Ovary (tissue), 10 donors: ENCODE measurements around the gene FUT2. TPM values are rescaled to one million over a fixed set of nuclear protein-coding genes. Genes with fewer than 3 reads are reported as not detected.

Experiments used
- DNase-seq, 5 donors: peaks; one replicate each; pipeline ENCODE4 v3.0.0-alpha.2; 2019 to 2020
- H3K27ac ChIP-seq, 2 donors: fragments of 200-600 bp; one replicate each; pipeline versions ENCODE4 v1.5.1 to v1.8.0; 2019 to 2022
- H3K27me3 ChIP-seq: fragments of 200-600 bp; one replicate; pipeline ENCODE4 v1.8.0; 2022
- H3K36me3 ChIP-seq: fragments of 200-600 bp; sonication (generic); one replicate; pipeline ENCODE4 v1.5.1; 2019
- H3K4me1 ChIP-seq: one replicate; pipeline ENCODE4 v1.8.1; 2013; ENCODE audit warnings: mild to moderate bottlenecking, moderate library complexity; ENCODE audit not compliant: insufficient read depth
- H3K4me3 ChIP-seq: fragments of 200-600 bp; sonication (generic); one replicate; pipeline ENCODE4 v1.5.1; 2017
- H3K9me3 ChIP-seq, 2 donors: fragments of 200-600 bp in 1 of 2; sonication (generic) in 1 of 2; one replicate each; pipeline versions ENCODE4 v1.5.1 to v1.8.1; 2013 to 2019; ENCODE audit warnings: mild to moderate bottlenecking in 1 of 2, moderate library complexity in 1 of 2
- CTCF ChIP-seq, 3 donors: fragments of 450-650 bp in 2 of 3; fragments of 200-600 bp in 1 of 3; IDR thresholded peaks; one replicate each; pipeline versions ENCODE4 v1.5.1 to v1.8.0; 2016 to 2022; ENCODE audit warnings: antibody characterized with exemption in 3 of 3, mild to moderate bottlenecking in 1 of 3
- EP300 ChIP-seq: sonication (generic); formaldehyde crosslinking; IDR thresholded peaks from one replicate; pipeline ENCODE4 v1.6.1; 2017; ENCODE audit warnings: antibody characterized with exemption
- POLR2A ChIP-seq: fragments of 450-650 bp; IDR thresholded peaks from one replicate; pipeline ENCODE4 v1.6.1; 2017; ENCODE audit warnings: antibody characterized with exemption, mild to moderate bottlenecking, moderate library complexity
- WGBS, 3 donors: extraction: QIAGEN DNeasy Blood & Tissue Kit in 1 of 3; methylation state at CpG; one replicate each; pipeline versions ENCODE4 v1.1.5 to v1.1.7; 2013 to 2017; 5-methylcytosine and 5-hydroxymethylcytosine counted together
- intact Hi-C, 4 donors: fragments of 100-400 bp; cut with DNase I; formaldehyde crosslinking; loops; one replicate each; pipeline versions ENCODE4 v1.11.0 to v1.15.1; 2022 to 2023
- long read RNA-seq, 3 donors: library from polyadenylated mRNA in 2 of 3; unstranded in 2 of 3; transcript quantifications; one replicate each; pipeline ENCODE4 v2.0.0 and lab custom pipeline, GENCODE V29; 2021 to 2026
- polyA plus RNA-seq, 2 donors: library from polyadenylated mRNA; stranded (reverse); fragments of 200-250 nt in 1 of 2; fragments of 350-450 nt in 1 of 2; fragmentation: Illumina TruSeq in 1 of 2; extraction: RNeasy Lipid Tissue Mini Kit (QIAGEN cat#74804) in 1 of 2; gene quantifications; one replicate each; pipeline ENCODE4 v1.2.3, GENCODE V29; 2013 to 2014
- total RNA-seq, 7 donors: library from RNA; depleted of rRNA in 2 of 7; stranded (reverse); fragments of >200 nt in 2 of 7; fragmentation: NEBNext Ultra II Directional in 3 of 7; extraction: Animal tissue kit (Norgen Biotek cat#: 25700) in 3 of 7; gene quantifications; one replicate each; pipeline versions ENCODE4 v1.1.0 to v1.2.4, GENCODE V29; 2016 to 2023
- donor health status: DM: no; HTN: no; CAD: no; lungs with moderate emphysema.
- donor health status: DM: no; HTN: no; CAD: no.
- donor health status: Bipolar disorder and iron deficiency.
- donor health status: DM: yes; HTN: yes; CAD: no.
- donor health status: DM: no; HTN: no; CAD: no.
- donor health status: DM: yes; HTN: yes; CAD: no.

Gene FUT2
- total RNA-seq: 1 to 10 TPM in 5 of 7 donors, not detected in 2; 1.0 to 2.5 (median 2.4) TPM
- under 1 TPM; 0.10 to 0.23 TPM for polyA plus RNA-seq
- long read RNA-seq, donor 1, partial matches to known transcripts: 0 of 10 reads
- long read RNA-seq, donor 1, other reads (novel, unspliced or antisense): 9 of 10 reads
- long read RNA-seq, donor 2: 0 reads
- long read RNA-seq, donor 3, partial matches to known transcripts: 0 of 4 reads
- long read RNA-seq, donor 3, other reads (novel, unspliced or antisense): 3 of 4 reads

- WGBS, 3 donors: 54 to 67% (median 56%) methylated on average over 16 of the region's 16 CpGs
- intact Hi-C loops: no loop called here
- Histone ChIP-seq H3K9me3 (no peaks in the 10 kb centered on the region), H3K4me3 (peak within 1 kb of the TSS; percentile 16), H3K27me3 (no peaks in the 10 kb centered on the region), H3K4me1 (no peaks in the 10 kb centered on the region), H3K36me3 (no peaks in the 10 kb centered on the region), H3K27ac (no peak within 1 kb of the TSS)
- no peak for DNase-seq
- TF ChIP-seq EP300 (no peak), CTCF (IDR thresholded peaks at IDR 0.05) (no peak), POLR2A (no peak)
Measured at GRCh38 chr19:48695743-48696352, at the start of gene FUT2. Gene FUT2 (plus strand): TSS chr19:48695971. CDS start chr19:48702957, 6,986 bp downstream.

GRCh38 chr19:48646001-48646721 is 49.6 kb upstream of the FUT2 start, which contains the start of gene CA11:
Gene CA11 (minus strand): TSS chr19:48646187. CDS start chr19:48645632, 555 bp downstream.
- Histone ChIP-seq H3K27me3 (no peaks in the 10 kb centered on the region), H3K4me1 (peaks cover 4% of the 10 kb centered on the region), H3K9me3 (no peaks in the 10 kb centered on the region), H3K36me3 (no peaks in the 10 kb centered on the region), H3K4me3 (peak within 1 kb of the TSS; percentile 56), H3K27ac (peak within 1 kb of the TSS; percentile 92 to 97)
- 0% methylated on average over 30 to 33 of the region's 33 CpGs for WGBS, 3 donors
- TF ChIP-seq CTCF (IDR thresholded peaks at IDR 0.05) (peak; percentile 94 to 95 (median 94)), EP300 (no peak), POLR2A (peak; percentile 71)
- DNase-seq: peak; percentile 93 to 95 (median 94)
- intact Hi-C loops: loop anchor here in 2 of 4 donors (5.0 to 10.0 kb wide), 3 partner anchors 69 to 321 kb away; partner anchors contain the start of genes FTL (in 1 of the 2) and MAMSTR (in 1 of the 2)

GRCh38 chr19:48646722-48647216 is 49.0 kb upstream of the FUT2 start:
- H3K27ac ChIP-seq: peak overlapping the region; percentile 92 to 97
- H3K9me3 ChIP-seq: no peaks in the 10 kb centered on the region
- H3K27me3 ChIP-seq: no peaks in the 10 kb centered on the region
- no peak for TF ChIP-seq CTCF (IDR thresholded peaks at IDR 0.05)
- no peak for TF ChIP-seq POLR2A
- TF ChIP-seq EP300: no peak
- H3K4me3 ChIP-seq: peak overlapping the region; percentile 56
- intact Hi-C loops: loop anchor here in 2 of 4 donors (5.0 to 10.0 kb wide), 3 partner anchors 68 to 321 kb away; partner anchors contain the start of genes FTL (in 1 of the 2) and MAMSTR (in 1 of the 2)
- WGBS, 3 donors: 6 to 10% (median 7%) methylated on average over 7 to 10 of the region's 10 CpGs
- peaks cover 4% of the 10 kb centered on the region for H3K4me1 ChIP-seq
- no peaks in the 10 kb centered on the region for H3K36me3 ChIP-seq
- DNase-seq: no peak

GRCh38 chr19:48648134-48648533 is 47.6 kb upstream of the FUT2 start:
- Histone ChIP-seq H3K4me3 (no peak overlapping the region), H3K27me3 (no peaks in the 10 kb centered on the region), H3K9me3 (no peaks in the 10 kb centered on the region), H3K27ac (no peak overlapping the region), H3K4me1 (peaks cover 4% of the 10 kb centered on the region), H3K36me3 (no peaks in the 10 kb centered on the region)
- no peak for DNase-seq
- intact Hi-C loops: loop anchor here in 2 of 4 donors (5.0 to 10.0 kb wide), 3 partner anchors 67 to 319 kb away; partner anchors contain the start of genes FTL (in 1 of the 2) and MAMSTR (in 1 of the 2)
- TF ChIP-seq CTCF (IDR thresholded peaks at IDR 0.05): no peak
- TF ChIP-seq EP300: no peak
- no peak for TF ChIP-seq POLR2A
- WGBS, 3 donors: 57 to 70% (median 69%) methylated on average over 2 of the region's 2 CpGs
